ENCODE data around the gene INHBB. TPM values are rescaled to one million over a fixed set of nuclear protein-coding genes. Genes with fewer than 3 reads are reported as not detected.

The INHBB gene
- total RNA-seq, 1 experiment from 2014 or later = 0.27 TPM

- Histone ChIP-seq H3K27me3 (ENCODE audit: insufficient read depth, low read length) (no peaks in the 10 kb centered on the region), H3K4me1 (ENCODE audit: control insufficient read depth in 1 of 2, insufficient read depth in 2 of 2, low read length in 2 of 2) (peaks cover 0 to 11% of the 10 kb centered on the region in 2 experiments; a peak in 1 of 4 replicates), H3K9ac (ENCODE audit: low read length) (no peak overlapping the region), H3K9me3 (ENCODE audit: control insufficient read depth in 1 of 2, insufficient read depth in 1 of 2, low read depth in 1 of 2, low read length in 2 of 2) (no peaks in the 10 kb centered on the region), H3K4me2 (ENCODE audit: low read length) (no peak overlapping the region), H2AFZ (ENCODE audit: low read depth, low read length, poor library complexity, severe bottlenecking) (no peak overlapping the region), H3K36me3 (ENCODE audit: control insufficient read depth in 1 of 2, insufficient read depth in 2 of 2, low read length in 2 of 2) (no peaks in the 10 kb centered on the region), H3K4me3 (replicated peaks in 1 of 2; ENCODE audit: low read depth in 1 of 2, low read length in 2 of 2) (no peak overlapping the region), H3K27ac (ENCODE audit: low read depth, low read length) (no peak overlapping the region), H3K9me2 (ENCODE audit: insufficient read depth) (no peaks in the 10 kb centered on the region), H4K20me1 (ENCODE audit: insufficient read depth) (no peaks in the 10 kb centered on the region), H3K79me2 (ENCODE audit: insufficient read depth, low read length) (no peaks in the 10 kb centered on the region)
- POLR2A ChIA-PET = no interaction called here
- DNase-seq (ENCODE audit: low read depth, low spot score) (no peak), ATAC-seq (no peak)
- TF ChIP-seq ZBTB33 (IDR thresholded peaks at IDR 0.05; ENCODE audit: extremely low read depth, insufficient replicate concordance, low read length) = no peak
- TF ChIP-seq FOSL1 (IDR thresholded peaks at IDR 0.05; ENCODE audit: low read depth) = no peak
- no peak for TF ChIP-seq TCF7L2 (IDR thresholded peaks at IDR 0.05; ENCODE audit: borderline replicate concordance, extremely low read depth, insufficient read depth, insufficient read length)
- TF ChIP-seq SIN3A (IDR thresholded peaks at IDR 0.05; ENCODE audit: low read depth) = no peak
- no peak for TF ChIP-seq REST (IDR thresholded peaks at IDR 0.05; ENCODE audit: low read depth)
- TF ChIP-seq SRF (IDR thresholded peaks at IDR 0.05; ENCODE audit: low read depth) = no peak
- no peak for TF ChIP-seq ZFX (IDR thresholded peaks at IDR 0.05)
- TF ChIP-seq YY1 (IDR thresholded peaks at IDR 0.05; ENCODE audit: extremely low read depth, insufficient replicate concordance, low read depth, low read length) = no peak
- no peak for TF ChIP-seq CEBPB (IDR thresholded peaks at IDR 0.05; ENCODE audit: low read depth)
- no peak for TF ChIP-seq POLR2A (IDR thresholded peaks at IDR 0.05; ENCODE audit: borderline replicate concordance, extremely low read depth, insufficient read depth, insufficient read length)
- no peak for TF ChIP-seq MAX (IDR thresholded peaks at IDR 0.05)
- TF ChIP-seq CTCF (IDR thresholded peaks at IDR 0.05 in 2 of 3, conservative IDR thresholded peaks at IDR 0.05 in 1 of 3; ENCODE audit: borderline replicate concordance in 1 of 3, insufficient read depth in 1 of 3, low read depth in 2 of 3, low read length in 2 of 3) = no peak
- no peak for TF ChIP-seq EGR1 (IDR thresholded peaks at IDR 0.05; ENCODE audit: low read depth)
- TF ChIP-seq ZNF274 (IDR thresholded peaks at IDR 0.05; ENCODE audit: low read depth, low read length) = no peak
- no peak for TF ChIP-seq SP1 (IDR thresholded peaks at IDR 0.05; ENCODE audit: low read depth)
- TF ChIP-seq JUND (IDR thresholded peaks at IDR 0.05) = no peak
- TF ChIP-seq ATF3 (IDR thresholded peaks at IDR 0.05) = no peak
- no peak for TF ChIP-seq RAD21 (IDR thresholded peaks at IDR 0.05; ENCODE audit: low read depth)
- TF ChIP-seq EZH2phosphoT487 (IDR thresholded peaks at IDR 0.05; ENCODE audit: borderline replicate concordance) = no peak
- TF ChIP-seq POLR2AphosphoS5 (IDR thresholded peaks at IDR 0.05; ENCODE audit: low read depth, low read length) = no peak
- RAD21 ChIA-PET (ENCODE audit: low non-redundant PET in 1 of 2, low total read pairs in 2 of 2, uncharacterized antibody in 2 of 2, unreplicated experiment in 2 of 2) = no interaction called here
- no TSS peak for BruUV-seq (replicated peaks)
- CTCF ChIA-PET = no interaction called here
- intact Hi-C loops (cut with micrococcal nuclease) = loop anchor here (5.0 kb wide), 2 partner anchors 58 to 608 kb away; partner anchors contain the start of gene RALB
Observed at GRCh38 chr2:120310136-120310535, 35.8 kb upstream of the INHBB start.

All from HCT116 (cell line).